ENCODE results near the gene KASH5. TPM values are rescaled to one million over a fixed set of nuclear protein-coding genes. Genes with fewer than 3 reads are reported as not detected.
A peak's percentile ranks its signal among the peaks of the same experiment; 100 is the strongest.

The KASH5 gene
- total and polyA plus RNA-seq, 12 donors, result not detected

- Histone ChIP-seq H3K36me3 (no peaks in the 10 kb centered on the region), H3K4me3 (no peak overlapping the region), H3K27me3 (peaks cover 8 to 75% (median 70%) of the 10 kb centered on the region in 7 donors), H3K4me1 (peaks cover 0 to 24% (median 6%) of the 10 kb centered on the region in 9 donors), H3K9me3 (no peaks in the 10 kb centered on the region), H3K27ac (no peak overlapping the region)
- intact Hi-C loops (cut with DNase I), result loop anchor here in 5 of 10 donors (5.0 to 10.0 kb wide), 4 partner anchors 38 to 215 kb away; no protein-coding TSS in a partner anchor
- ATAC-seq, result no peak
- TF ChIP-seq CTCF (IDR thresholded peaks at IDR 0.05), result no peak
- 41 to 59% methylated on average over 6 of the region's 6 CpGs for WGBS, 2 donors
- no peak for DNase-seq
Measured at GRCh38 chr19:49439836-49440235, 51.8 kb downstream of the KASH5 start.

GRCh38 chr19:49440439-49441209 is 52.6 kb downstream of the KASH5 start:
- peaks cover 8 to 67% (median 62%) of the 10 kb centered on the region in 7 donors for H3K27me3 ChIP-seq
- intact Hi-C loops (cut with DNase I), result loop anchor here in 4 of 10 donors (5.0 to 10.0 kb wide), 3 partner anchors 48 to 216 kb away; no protein-coding TSS in a partner anchor
- no peak for TF ChIP-seq CTCF (IDR thresholded peaks at IDR 0.05)
- H3K27ac ChIP-seq, result no peak overlapping the region
- DNase-seq, result no peak
- ATAC-seq, result no peak
- 25 to 27% methylated on average over 19 of the region's 19 CpGs for WGBS, 2 donors
- peaks cover 0 to 24% (median 6%) of the 10 kb centered on the region in 9 donors for H3K4me1 ChIP-seq
- no peaks in the 10 kb centered on the region for H3K36me3 ChIP-seq
- peak overlapping the region in 9 of 10 donors; percentile 22 to 93 (median 47) for H3K4me3 ChIP-seq
- no peaks in the 10 kb centered on the region for H3K9me3 ChIP-seq

GRCh38 chr19:49441210-49441959 is 53.3 kb downstream of the KASH5 start, which contains the start of gene SLC17A7:
Gene SLC17A7, minus strand, starts transcription at chr19:49441527. Its CDS starts 148 bp downstream, at chr19:49441379.
- peak; percentile 50 to 61 for DNase-seq
- ATAC-seq, result peak in 5 of 8 donors; percentile 1 to 16 (median 3)
- 2 to 7% methylated on average over 26 to 56 of the region's 56 CpGs for WGBS, 2 donors

More at GRCh38 chr19:49441210-49441959, 53.3 kb downstream of the KASH5 start, which contains the start of gene SLC17A7:
- H3K27ac ChIP-seq, result peak within 1 kb of the TSS in 9 of 10 donors; percentile 15 to 92 (median 41)
- intact Hi-C loops (cut with DNase I), result loop anchor here in 4 of 10 donors (5.0 to 10.0 kb wide), 3 partner anchors 49 to 217 kb away; no protein-coding TSS in a partner anchor
- H3K27me3 ChIP-seq, result peaks cover 8 to 60% (median 55%) of the 10 kb centered on the region in 7 donors
- TF ChIP-seq CTCF (IDR thresholded peaks at IDR 0.05), result no peak
- peaks cover 0 to 22% (median 6%) of the 10 kb centered on the region in 9 donors for H3K4me1 ChIP-seq
- H3K9me3 ChIP-seq, result no peaks in the 10 kb centered on the region
- H3K4me3 ChIP-seq, result peak within 1 kb of the TSS in 9 of 10 donors; percentile 60 to 93 (median 71)
- peaks cover 0 to 5% (median 0%) of the 10 kb centered on the region in 9 donors for H3K36me3 ChIP-seq

Data from heart right ventricle (tissue), 16 donors.